Heart right ventricle (tissue), 16 donors: ENCODE data around the gene IFT43. TPM values are rescaled to one million over a fixed set of nuclear protein-coding genes. Genes with fewer than 3 reads are reported as not detected.

ENCODE experiments used
- ATAC-seq, 8 donors: fragments of 200-7000 bp; cut with Tn5 transposase; one replicate each; pipeline ENCODE4 v1.9.1; 2020; ENCODE audit warnings: mild to moderate bottlenecking in 8 of 8, moderate library complexity in 8 of 8, moderate number of reproducible peaks in 1 of 8
- DNase-seq, 2 donors: peaks; one replicate each; pipeline ENCODE4 v3.0.0-alpha.2; 2020
- H3K27ac ChIP-seq, 10 donors: fragments of 200-600 bp; sonication (generic) in 2 of 10; one replicate each; pipeline versions ENCODE4 v1.5.0 to v1.8.0; 2020 to 2022; ENCODE audit warnings: mild to moderate bottlenecking in 3 of 10
- H3K27me3 ChIP-seq, 7 donors: fragments of 200-600 bp; one replicate each; pipeline ENCODE4 v1.8.0; 2021 to 2022; ENCODE audit warnings: mild to moderate bottlenecking in 2 of 7
- H3K36me3 ChIP-seq, 9 donors: fragments of 200-600 bp; sonication (generic) in 1 of 9; one replicate each; pipeline versions ENCODE4 v1.5.0 to v1.8.0; 2020 to 2022; ENCODE audit warnings: mild to moderate bottlenecking in 2 of 9
- H3K4me1 ChIP-seq, 9 donors: fragments of 200-600 bp; sonication (generic) in 1 of 9; one replicate each; pipeline versions ENCODE4 v1.5.0 to v1.8.0; 2020 to 2022; ENCODE audit warnings: mild to moderate bottlenecking in 4 of 9
- H3K4me3 ChIP-seq, 10 donors: fragments of 200-600 bp; sonication (generic) in 2 of 10; one replicate each; pipeline versions ENCODE4 v1.5.0 to v1.8.0; 2020 to 2022; ENCODE audit warnings: mild to moderate bottlenecking in 7 of 10, moderate library complexity in 2 of 10
- H3K9me3 ChIP-seq, 11 donors: fragments of 200-600 bp in 10 of 11; sonication (generic) in 2 of 11; one replicate each; pipeline versions ENCODE4 v1.5.0 to v1.8.0; 2013 to 2022; ENCODE audit warnings: mild to moderate bottlenecking in 2 of 11, control low read depth in 1 of 11, moderate library complexity in 1 of 11
- WGBS, 2 donors: extraction: QIAGEN DNeasy Blood & Tissue Kit; methylation state at CpG; one replicate each; pipeline ENCODE4 v1.1.7; 2013; ENCODE audit warnings: inconsistent platforms in 1 of 2; 5-methylcytosine and 5-hydroxymethylcytosine counted together
- intact Hi-C, 10 donors: fragments of 100-400 bp; cut with DNase I; formaldehyde crosslinking; loops; one replicate each; pipeline versions ENCODE4 v1.11.1 to v1.14.2; 2022
- polyA plus RNA-seq, 2 donors: library from polyadenylated mRNA; stranded (reverse); fragments of 200-250 nt; gene quantifications; one replicate each; pipeline ENCODE4 v1.2.3, GENCODE V29; 2013
- total RNA-seq, 10 donors: library from RNA; stranded (reverse); fragmentation: NEBNext Ultra II Directional in 3 of 10; extraction: Animal tissue kit (Norgen Biotek cat#: 25700) in 3 of 10; gene quantifications; one replicate each; pipeline versions ENCODE4 v1.2.1 to v1.2.4, GENCODE V29; 2021 to 2023
- TF ChIP-seq, protein P1 (sequence below), 9 donors: fragments of 200-600 bp; sonication (generic) in 2 of 9; IDR thresholded peaks; one replicate each; pipeline versions ENCODE4 v1.5.0 to v1.8.0; 2021 to 2022; ENCODE audit warnings: antibody characterized with exemption in 9 of 9, mild to moderate bottlenecking in 5 of 9, moderate library complexity in 1 of 9
- donor health status: Arrhythmogenic right ventricular cardiomyopathy.
- donor health status: ischemic (EF 13 %, LVEDD 7.1; RV severe dilation, severe dysfunction).
- donor health status: healthy with polysubstance abuse.
- donor health status: DM: no; HTN: yes; CAD: no.
- donor health status: DM: no; HTN: no; CAD: no.
- donor health status: ischemic (EF 25% LVEDD 6.9; RV normal size, moderate dysfunction).
- donor health status: ischemic (EF 25% LVEDD 5.7; RV mildly dilated, moderate dysfunction).
- donor health status: healthy.
- donor health status: DM: yes; HTN: yes; CAD: no.
- donor health status: Ischemic cardiomyopathy.
- donor health status: ischemic (EF 35%, LVEDD 5.7; RV mildly dilated, moderate dysfunction).
- donor health status: nonischemic (EF 11% LVEDD 7.7; RV severe dilation, severe dysfunction).
- donor health status: DM: yes; HTN: yes; CAD: no.
- donor health status: PGD.
- donor health status: ischemic (EF 29% LVEDD 5.4; RV normal size, mild dysfunction).
- donor health status: nonischemic (EF 23%, LVEDD 6.1; RV moderate dilation, normal function).

The IFT43 gene
- total and polyA plus RNA-seq, 12 donors: 19.7 to 57.1 (median 31.8) TPM

DNA sequence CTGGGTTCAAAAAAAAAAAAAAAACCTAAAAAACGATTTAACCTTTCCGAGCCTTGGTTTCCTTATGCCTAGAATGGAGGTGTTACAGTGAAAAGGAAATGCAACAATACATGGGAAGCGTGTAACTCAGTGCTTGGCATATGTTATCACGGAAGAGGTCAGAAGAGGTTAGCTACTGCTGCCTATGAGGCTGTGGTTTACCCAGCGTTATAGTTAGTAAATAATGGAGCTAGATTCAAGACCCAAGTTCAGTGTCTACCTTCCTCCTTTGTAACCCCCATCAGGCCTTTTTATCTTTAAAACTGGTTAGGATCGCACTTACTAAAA, 839 bp downstream of the IFT43 start:
- H3K27me3 ChIP-seq: no peaks in the 10 kb centered on the region
- H3K36me3 ChIP-seq: peaks cover 0 to 25% (median 0%) of the 10 kb centered on the region in 9 donors
- H3K4me3 ChIP-seq: peak overlapping the region; percentile 50 to 98 (median 87)
- TF ChIP-seq, protein P1, sequence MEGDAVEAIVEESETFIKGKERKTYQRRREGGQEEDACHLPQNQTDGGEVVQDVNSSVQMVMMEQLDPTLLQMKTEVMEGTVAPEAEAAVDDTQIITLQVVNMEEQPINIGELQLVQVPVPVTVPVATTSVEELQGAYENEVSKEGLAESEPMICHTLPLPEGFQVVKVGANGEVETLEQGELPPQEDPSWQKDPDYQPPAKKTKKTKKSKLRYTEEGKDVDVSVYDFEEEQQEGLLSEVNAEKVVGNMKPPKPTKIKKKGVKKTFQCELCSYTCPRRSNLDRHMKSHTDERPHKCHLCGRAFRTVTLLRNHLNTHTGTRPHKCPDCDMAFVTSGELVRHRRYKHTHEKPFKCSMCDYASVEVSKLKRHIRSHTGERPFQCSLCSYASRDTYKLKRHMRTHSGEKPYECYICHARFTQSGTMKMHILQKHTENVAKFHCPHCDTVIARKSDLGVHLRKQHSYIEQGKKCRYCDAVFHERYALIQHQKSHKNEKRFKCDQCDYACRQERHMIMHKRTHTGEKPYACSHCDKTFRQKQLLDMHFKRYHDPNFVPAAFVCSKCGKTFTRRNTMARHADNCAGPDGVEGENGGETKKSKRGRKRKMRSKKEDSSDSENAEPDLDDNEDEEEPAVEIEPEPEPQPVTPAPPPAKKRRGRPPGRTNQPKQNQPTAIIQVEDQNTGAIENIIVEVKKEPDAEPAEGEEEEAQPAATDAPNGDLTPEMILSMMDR (IDR thresholded peaks at IDR 0.05): no peak
- H3K27ac ChIP-seq: peak overlapping the region in 8 of 10 donors; percentile 78 to 98 (median 94)
- H3K9me3 ChIP-seq: no peaks in the 10 kb centered on the region
- ATAC-seq (no peak), DNase-seq (no peak)
- WGBS, 2 donors: 19 to 20% methylated on average over 6 of the region's 6 CpGs
- peaks cover 0 to 59% (median 34%) of the 10 kb centered on the region in 9 donors for H3K4me1 ChIP-seq
- intact Hi-C loops: loop anchor here in 2 of 10 donors (5.0 to 10.0 kb wide), 2 partner anchors 182 to 264 kb away; no protein-coding TSS in a partner anchor

- no peak overlapping the region for H3K4me3 ChIP-seq
- whole genome bisulfite sequencing, 2 donors: 74 to 81% methylated on average over 3 of the region's 3 CpGs
- TF ChIP-seq, protein P1 (IDR thresholded peaks at IDR 0.05): no peak
- intact Hi-C loops: loop anchor here in 2 of 10 donors (5.0 to 10.0 kb wide), 2 partner anchors 183 to 265 kb away; no protein-coding TSS in a partner anchor
- ATAC-seq (no peak), DNase-seq (no peak)
- H3K9me3 ChIP-seq: no peaks in the 10 kb centered on the region
- peak overlapping the region in 5 of 10 donors; percentile 66 to 98 (median 92) for H3K27ac ChIP-seq
- peaks cover 0 to 66% (median 32%) of the 10 kb centered on the region in 9 donors for H3K4me1 ChIP-seq
- peaks cover 0 to 33% (median 0%) of the 10 kb centered on the region in 9 donors for H3K36me3 ChIP-seq
- no peaks in the 10 kb centered on the region for H3K27me3 ChIP-seq
Measured at GRCh38 chr14:75987201-75987970, 1.8 kb downstream of the IFT43 start.

DNA sequence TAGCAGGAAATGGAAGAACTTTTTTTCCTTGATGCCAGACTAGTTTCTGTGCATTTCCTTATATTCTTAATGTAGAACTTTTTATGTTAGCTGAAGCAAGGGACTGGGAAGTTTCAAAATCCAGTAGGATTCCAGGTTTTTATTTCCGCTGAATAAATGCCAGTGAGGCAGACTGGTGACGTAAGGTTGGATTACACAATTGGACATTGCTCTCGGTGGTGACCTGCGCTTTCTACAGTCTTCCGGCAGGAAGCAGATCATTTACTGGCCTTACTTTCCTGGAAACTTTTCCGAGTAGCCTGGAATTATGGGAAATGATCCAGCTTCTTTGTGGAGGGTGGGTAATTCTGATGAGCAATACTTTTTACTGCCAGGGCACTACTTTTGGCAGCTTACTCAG, 3.6 kb downstream of the IFT43 start:
- TF ChIP-seq, protein P1 (IDR thresholded peaks at IDR 0.05): no peak
- ATAC-seq: peak in 7 of 8 donors; percentile 18 to 73 (median 46)
- intact Hi-C loops: loop anchor here in 2 of 10 donors (5.0 to 10.0 kb wide), 2 partner anchors 184 to 267 kb away; no protein-coding TSS in a partner anchor
- WGBS, 2 donors: 46 to 65% methylated on average over 6 of the region's 6 CpGs
- no peak overlapping the region for H3K4me3 ChIP-seq
- H3K4me1 ChIP-seq: peaks cover 0 to 76% (median 40%) of the 10 kb centered on the region in 9 donors
- no peaks in the 10 kb centered on the region for H3K27me3 ChIP-seq
- peak in 1 of 2 donors; percentile 60 for DNase-seq
- H3K36me3 ChIP-seq: peaks cover 0 to 51% (median 0%) of the 10 kb centered on the region in 9 donors
- no peaks in the 10 kb centered on the region for H3K9me3 ChIP-seq
- H3K27ac ChIP-seq: peak overlapping the region in 9 of 10 donors; percentile 32 to 92 (median 69)

DNA sequence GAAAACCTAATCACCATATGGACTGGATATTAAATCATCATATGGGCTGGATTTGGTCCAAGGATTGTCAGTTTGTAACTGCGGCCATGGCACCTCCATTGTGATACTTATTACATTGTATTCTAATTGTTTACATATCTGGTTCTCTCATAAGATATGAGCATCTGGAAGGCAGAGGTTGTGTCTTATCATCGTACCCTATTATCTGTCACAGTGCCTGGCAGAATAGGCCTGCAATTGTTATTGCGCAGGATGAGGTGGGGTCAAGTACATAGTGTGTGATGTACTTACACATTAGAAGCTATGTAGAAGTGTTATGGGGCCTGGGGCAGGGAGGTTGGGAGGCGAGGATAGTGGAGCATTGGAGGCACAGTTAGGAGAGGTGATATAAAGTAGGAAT, 4.7 kb downstream of the IFT43 start:
- TF ChIP-seq, protein P1 (IDR thresholded peaks at IDR 0.05): no peak
- intact Hi-C loops: no loop called here
- ATAC-seq: no peak
- H3K4me1 ChIP-seq: peaks cover 2 to 76% (median 45%) of the 10 kb centered on the region in 9 donors
- DNase-seq: no peak
- peaks cover 0 to 60% (median 0%) of the 10 kb centered on the region in 9 donors for H3K36me3 ChIP-seq
- H3K9me3 ChIP-seq: no peaks in the 10 kb centered on the region
- 93 to 96% methylated on average over 4 of the region's 4 CpGs for WGBS, 2 donors
- no peak overlapping the region for H3K4me3 ChIP-seq
- H3K27ac ChIP-seq: peak overlapping the region in 5 of 10 donors; percentile 48 to 84 (median 74)
- H3K27me3 ChIP-seq: no peaks in the 10 kb centered on the region
